Measurements from ENCODE around the gene GALNT10. TPM values are rescaled to one million over a fixed set of nuclear protein-coding genes. Genes with fewer than 3 reads are reported as not detected.
"Not testable (repeated sequence)": the region's sequence is repeated elsewhere in the genome, so short reads cannot be mapped to it uniquely, and the experiment has no call there.

GALNT10 gene
- total RNA-seq, 1 experiment from 2014 or later, result 68.2 TPM

GRCh38 chr5:154146409-154146808, 44.1 kb upstream of the GALNT10 start:
- BruUV-seq (replicated peaks), result no TSS peak
- TF ChIP-seq CTCF (IDR thresholded peaks at IDR 0.05; ENCODE audit: unreplicated experiment), result no peak
- CTCF ChIA-PET, result interaction anchor here (0.6 to 1.0 kb wide), 2 partner anchors 11 to 907 kb away, joined by 3 read pairs; no protein-coding TSS in a partner anchor
- no peak overlapping the region for H3K4me3 Mint-ChIP-seq (ENCODE audit: low read depth, unreplicated experiment)
- DNase-seq, result no peak
- H3K4me1 Mint-ChIP-seq (ENCODE audit: low read depth, unreplicated experiment), result no peaks in the 10 kb centered on the region
- H3K36me3 Mint-ChIP-seq (ENCODE audit: insufficient read depth, unreplicated experiment), result no peaks in the 10 kb centered on the region
- peaks cover 77% of the 10 kb centered on the region for H3K27me3 Mint-ChIP-seq (ENCODE audit: unreplicated experiment)
- intact Hi-C loops (cut with micrococcal nuclease; ENCODE audit: unreplicated experiment), result no loop called here
- no peak overlapping the region for H3K27ac Mint-ChIP-seq (ENCODE audit: unreplicated experiment)
- no peaks in the 10 kb centered on the region for H3K9me3 Mint-ChIP-seq (ENCODE audit: low read depth, unreplicated experiment)

- no peak for TF ChIP-seq CTCF (IDR thresholded peaks at IDR 0.05; ENCODE audit: unreplicated experiment)
- Mint-ChIP-seq H3K27ac (ENCODE audit: unreplicated experiment) (no peak overlapping the region), H3K4me1 (ENCODE audit: low read depth, unreplicated experiment) (no peaks in the 10 kb centered on the region), H3K4me3 (ENCODE audit: low read depth, unreplicated experiment) (no peak overlapping the region), H3K9me3 (ENCODE audit: low read depth, unreplicated experiment) (no peaks in the 10 kb centered on the region), H3K27me3 (ENCODE audit: unreplicated experiment) (peaks cover 65% of the 10 kb centered on the region), H3K36me3 (ENCODE audit: insufficient read depth, unreplicated experiment) (no peaks in the 10 kb centered on the region)
- no peak for DNase-seq
- no TSS peak for BruUV-seq (replicated peaks)
- intact Hi-C loops (cut with micrococcal nuclease; ENCODE audit: unreplicated experiment), result no loop called here
- CTCF ChIA-PET, result no interaction called here
Observed at GRCh38 chr5:154147666-154148065, 42.9 kb upstream of the GALNT10 start.

GRCh38 chr5:154150471-154150870, 40.1 kb upstream of the GALNT10 start:
- CTCF ChIA-PET; H3K4me3 Mint-ChIP-seq (ENCODE audit: low read depth, unreplicated experiment); intact Hi-C loops (cut with micrococcal nuclease; ENCODE audit: unreplicated experiment); H3K4me1 Mint-ChIP-seq (ENCODE audit: low read depth, unreplicated experiment); H3K27ac Mint-ChIP-seq (ENCODE audit: unreplicated experiment); DNase-seq; H3K36me3 Mint-ChIP-seq (ENCODE audit: insufficient read depth, unreplicated experiment); BruUV-seq (replicated peaks); H3K9me3 Mint-ChIP-seq (ENCODE audit: low read depth, unreplicated experiment): not testable (repeated sequence)
- H3K27me3 Mint-ChIP-seq (ENCODE audit: unreplicated experiment), result peaks cover 47% of the 10 kb centered on the region

- intact Hi-C loops (cut with micrococcal nuclease; ENCODE audit: unreplicated experiment), result no loop called here
- Mint-ChIP-seq H3K9me3 (ENCODE audit: low read depth, unreplicated experiment) (no peaks in the 10 kb centered on the region), H3K27me3 (ENCODE audit: unreplicated experiment) (peaks cover 79% of the 10 kb centered on the region), H3K27ac (ENCODE audit: unreplicated experiment) (no peak overlapping the region), H3K4me1 (ENCODE audit: low read depth, unreplicated experiment) (no peaks in the 10 kb centered on the region), H3K4me3 (ENCODE audit: low read depth, unreplicated experiment) (no peak overlapping the region), H3K36me3 (ENCODE audit: insufficient read depth, unreplicated experiment) (no peaks in the 10 kb centered on the region)
- DNase-seq, result no peak
- TF ChIP-seq CTCF (IDR thresholded peaks at IDR 0.05; ENCODE audit: unreplicated experiment), result peak; percentile 72
- no TSS peak for BruUV-seq (replicated peaks)
- CTCF ChIA-PET, result interaction anchor here (0.6 kb wide), 1 partner anchor 17 kb away, joined by 3 read pairs; no protein-coding TSS in a partner anchor
Observed at GRCh38 chr5:154157483-154158378, 32.8 kb upstream of the GALNT10 start.

GRCh38 chr5:154158379-154158737, 32.2 kb upstream of the GALNT10 start:
- peaks cover 85% of the 10 kb centered on the region for H3K27me3 Mint-ChIP-seq (ENCODE audit: unreplicated experiment)
- H3K27ac Mint-ChIP-seq (ENCODE audit: unreplicated experiment), result no peak overlapping the region
- H3K4me3 Mint-ChIP-seq (ENCODE audit: low read depth, unreplicated experiment), result no peak overlapping the region
- no TSS peak for BruUV-seq (replicated peaks)
- intact Hi-C loops (cut with micrococcal nuclease; ENCODE audit: unreplicated experiment), result no loop called here
- DNase-seq, result no peak
- CTCF ChIA-PET, result interaction anchor here (0.6 kb wide), 1 partner anchor 16 kb away, joined by 3 read pairs; no protein-coding TSS in a partner anchor
- no peaks in the 10 kb centered on the region for H3K9me3 Mint-ChIP-seq (ENCODE audit: low read depth, unreplicated experiment)
- no peaks in the 10 kb centered on the region for H3K36me3 Mint-ChIP-seq (ENCODE audit: insufficient read depth, unreplicated experiment)
- no peak for TF ChIP-seq CTCF (IDR thresholded peaks at IDR 0.05; ENCODE audit: unreplicated experiment)
- no peaks in the 10 kb centered on the region for H3K4me1 Mint-ChIP-seq (ENCODE audit: low read depth, unreplicated experiment)
